ENCODE data around the gene RNF225. TPM values are rescaled to one million over a fixed set of nuclear protein-coding genes. Genes with fewer than 3 reads are reported as not detected.

The RNF225 gene
- polyA plus RNA-seq, 1 of the 3 experiments (the other 2 are of a cell fraction) = 0.13 TPM

DNA sequence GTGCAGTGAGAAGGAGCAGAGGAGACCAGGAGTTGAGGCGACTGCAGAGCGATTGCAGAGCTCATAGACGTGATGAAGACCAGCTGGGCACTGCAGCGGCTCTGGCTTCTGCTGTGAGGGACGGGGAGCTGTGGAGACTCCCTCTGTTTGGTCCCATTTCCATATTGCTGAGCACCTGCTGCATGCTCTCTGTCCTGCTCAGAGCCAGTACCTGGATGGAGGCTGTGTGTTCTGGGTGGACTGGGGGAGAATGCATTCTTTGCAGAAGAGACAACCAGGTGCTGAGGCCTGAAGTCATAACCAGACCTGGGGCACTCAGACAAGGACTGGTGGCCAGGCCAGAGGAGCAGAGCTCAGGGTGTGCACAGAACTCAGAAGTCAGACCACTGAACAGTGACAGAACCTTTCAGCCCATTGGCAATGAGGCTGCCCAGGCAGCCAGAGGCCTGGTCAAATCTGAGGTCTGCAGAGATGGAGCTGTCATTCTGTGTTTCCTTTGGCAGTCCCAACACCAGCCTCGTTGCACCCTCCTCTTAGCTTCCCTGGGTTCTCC is 40.9 kb upstream of the RNF225 start (continued):
- TF ChIP-seq, protein P1, sequence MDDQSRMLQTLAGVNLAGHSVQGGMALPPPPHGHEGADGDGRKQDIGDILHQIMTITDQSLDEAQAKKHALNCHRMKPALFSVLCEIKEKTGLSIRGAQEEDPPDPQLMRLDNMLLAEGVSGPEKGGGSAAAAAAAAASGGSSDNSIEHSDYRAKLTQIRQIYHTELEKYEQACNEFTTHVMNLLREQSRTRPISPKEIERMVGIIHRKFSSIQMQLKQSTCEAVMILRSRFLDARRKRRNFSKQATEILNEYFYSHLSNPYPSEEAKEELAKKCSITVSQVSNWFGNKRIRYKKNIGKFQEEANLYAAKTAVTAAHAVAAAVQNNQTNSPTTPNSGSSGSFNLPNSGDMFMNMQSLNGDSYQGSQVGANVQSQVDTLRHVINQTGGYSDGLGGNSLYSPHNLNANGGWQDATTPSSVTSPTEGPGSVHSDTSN (IDR thresholded peaks at IDR 0.05) = no peak
- TF ChIP-seq, protein P2, sequence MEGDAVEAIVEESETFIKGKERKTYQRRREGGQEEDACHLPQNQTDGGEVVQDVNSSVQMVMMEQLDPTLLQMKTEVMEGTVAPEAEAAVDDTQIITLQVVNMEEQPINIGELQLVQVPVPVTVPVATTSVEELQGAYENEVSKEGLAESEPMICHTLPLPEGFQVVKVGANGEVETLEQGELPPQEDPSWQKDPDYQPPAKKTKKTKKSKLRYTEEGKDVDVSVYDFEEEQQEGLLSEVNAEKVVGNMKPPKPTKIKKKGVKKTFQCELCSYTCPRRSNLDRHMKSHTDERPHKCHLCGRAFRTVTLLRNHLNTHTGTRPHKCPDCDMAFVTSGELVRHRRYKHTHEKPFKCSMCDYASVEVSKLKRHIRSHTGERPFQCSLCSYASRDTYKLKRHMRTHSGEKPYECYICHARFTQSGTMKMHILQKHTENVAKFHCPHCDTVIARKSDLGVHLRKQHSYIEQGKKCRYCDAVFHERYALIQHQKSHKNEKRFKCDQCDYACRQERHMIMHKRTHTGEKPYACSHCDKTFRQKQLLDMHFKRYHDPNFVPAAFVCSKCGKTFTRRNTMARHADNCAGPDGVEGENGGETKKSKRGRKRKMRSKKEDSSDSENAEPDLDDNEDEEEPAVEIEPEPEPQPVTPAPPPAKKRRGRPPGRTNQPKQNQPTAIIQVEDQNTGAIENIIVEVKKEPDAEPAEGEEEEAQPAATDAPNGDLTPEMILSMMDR (IDR thresholded peaks at IDR 0.05) = no peak
- no peak for TF ChIP-seq TAF1 (IDR thresholded peaks at IDR 0.05; ENCODE audit: borderline replicate concordance, low read depth, low read length)
- TF ChIP-seq, protein P3, sequence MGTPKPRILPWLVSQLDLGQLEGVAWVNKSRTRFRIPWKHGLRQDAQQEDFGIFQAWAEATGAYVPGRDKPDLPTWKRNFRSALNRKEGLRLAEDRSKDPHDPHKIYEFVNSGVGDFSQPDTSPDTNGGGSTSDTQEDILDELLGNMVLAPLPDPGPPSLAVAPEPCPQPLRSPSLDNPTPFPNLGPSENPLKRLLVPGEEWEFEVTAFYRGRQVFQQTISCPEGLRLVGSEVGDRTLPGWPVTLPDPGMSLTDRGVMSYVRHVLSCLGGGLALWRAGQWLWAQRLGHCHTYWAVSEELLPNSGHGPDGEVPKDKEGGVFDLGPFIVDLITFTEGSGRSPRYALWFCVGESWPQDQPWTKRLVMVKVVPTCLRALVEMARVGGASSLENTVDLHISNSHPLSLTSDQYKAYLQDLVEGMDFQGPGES (IDR thresholded peaks at IDR 0.05; ENCODE audit: low read depth, low read length) = no peak
- no peak for TF ChIP-seq TCF12 (IDR thresholded peaks at IDR 0.05)

DNA sequence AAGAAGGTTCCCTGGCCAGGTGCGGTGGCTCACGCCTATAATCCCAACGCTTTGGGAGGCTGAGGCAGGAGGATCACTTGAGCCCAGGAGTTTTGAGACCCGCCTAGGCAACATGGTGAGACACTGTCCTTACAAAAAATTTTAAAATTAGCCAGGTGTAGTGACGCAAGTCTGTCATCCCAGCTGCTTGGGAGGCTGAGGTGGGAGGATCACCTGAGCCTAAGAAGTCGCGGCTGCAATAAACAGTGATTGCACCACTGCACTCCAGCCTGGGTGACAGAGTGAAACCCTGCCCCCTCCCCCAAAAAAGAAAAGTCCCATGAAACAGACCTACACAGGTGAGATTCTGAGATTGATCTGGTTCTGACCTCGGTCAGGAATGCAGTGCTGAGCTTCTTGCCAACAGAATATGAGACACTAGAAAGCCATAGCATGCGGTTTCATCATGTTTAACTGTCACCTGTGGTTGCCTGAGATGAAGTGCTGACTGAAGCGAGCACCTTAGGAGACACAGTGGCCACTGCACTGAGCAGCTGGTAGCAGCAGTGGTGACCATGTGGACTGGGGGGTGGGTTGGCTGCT is 40.1 kb upstream of the RNF225 start:
- H3K27ac ChIP-seq (ENCODE audit: low read depth in 2 of 2, low read length in 1 of 2) = no peak overlapping the region
- no peak overlapping the region for H3K9ac ChIP-seq
- H3K9me3 ChIP-seq = no peaks in the 10 kb centered on the region
- no peak overlapping the region for H3K4me2 ChIP-seq
- 97% methylated on average over 9 of the region's 10 CpGs for WGBS (ENCODE audit: low lambda C conversion rate)
- H3F3A ChIP-seq (replicated peaks; ENCODE audit: insufficient read depth) = peaks cover 5% of the 10 kb centered on the region
- H3K79me2 ChIP-seq (ENCODE audit: insufficient read depth) = peaks cover 4% of the 10 kb centered on the region; the same call in 1 of the 2 replicates
- TF ChIP-seq GABPA (IDR thresholded peaks at IDR 0.05; ENCODE audit: low read depth) = no peak
- no peak for TF ChIP-seq RAD21 (IDR thresholded peaks at IDR 0.05; ENCODE audit: low read length)
- TF ChIP-seq, protein P4, sequence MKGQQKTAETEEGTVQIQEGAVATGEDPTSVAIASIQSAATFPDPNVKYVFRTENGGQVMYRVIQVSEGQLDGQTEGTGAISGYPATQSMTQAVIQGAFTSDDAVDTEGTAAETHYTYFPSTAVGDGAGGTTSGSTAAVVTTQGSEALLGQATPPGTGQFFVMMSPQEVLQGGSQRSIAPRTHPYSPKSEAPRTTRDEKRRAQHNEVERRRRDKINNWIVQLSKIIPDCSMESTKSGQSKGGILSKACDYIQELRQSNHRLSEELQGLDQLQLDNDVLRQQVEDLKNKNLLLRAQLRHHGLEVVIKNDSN (IDR thresholded peaks at IDR 0.05; ENCODE audit: borderline replicate concordance, low read depth) = no peak
- no peak for TF ChIP-seq EZH2phosphoT487 (IDR thresholded peaks at IDR 0.05; ENCODE audit: borderline replicate concordance, low read depth)
- no peak for TF ChIP-seq EP300 (IDR thresholded peaks at IDR 0.05; ENCODE audit: borderline replicate concordance in 1 of 2, low read depth in 1 of 2, low read length in 1 of 2)
- no peak for TF ChIP-seq SMC3 (IDR thresholded peaks at IDR 0.05; ENCODE audit: low read depth, low read length)
- TF ChIP-seq JUND (IDR thresholded peaks at IDR 0.05) = no peak
- no peak for TF ChIP-seq FOXM1 (IDR thresholded peaks at IDR 0.05; ENCODE audit: low read depth)
- TF ChIP-seq, protein P1 (IDR thresholded peaks at IDR 0.05) = no peak
- no peak for TF ChIP-seq SIN3A (IDR thresholded peaks at IDR 0.05; ENCODE audit: borderline replicate concordance, low read depth, low read length)
- TF ChIP-seq, protein P3 (IDR thresholded peaks at IDR 0.05; ENCODE audit: low read depth, low read length) = no peak
- no peak for TF ChIP-seq TCF12 (IDR thresholded peaks at IDR 0.05)
- TF ChIP-seq, protein P5, sequence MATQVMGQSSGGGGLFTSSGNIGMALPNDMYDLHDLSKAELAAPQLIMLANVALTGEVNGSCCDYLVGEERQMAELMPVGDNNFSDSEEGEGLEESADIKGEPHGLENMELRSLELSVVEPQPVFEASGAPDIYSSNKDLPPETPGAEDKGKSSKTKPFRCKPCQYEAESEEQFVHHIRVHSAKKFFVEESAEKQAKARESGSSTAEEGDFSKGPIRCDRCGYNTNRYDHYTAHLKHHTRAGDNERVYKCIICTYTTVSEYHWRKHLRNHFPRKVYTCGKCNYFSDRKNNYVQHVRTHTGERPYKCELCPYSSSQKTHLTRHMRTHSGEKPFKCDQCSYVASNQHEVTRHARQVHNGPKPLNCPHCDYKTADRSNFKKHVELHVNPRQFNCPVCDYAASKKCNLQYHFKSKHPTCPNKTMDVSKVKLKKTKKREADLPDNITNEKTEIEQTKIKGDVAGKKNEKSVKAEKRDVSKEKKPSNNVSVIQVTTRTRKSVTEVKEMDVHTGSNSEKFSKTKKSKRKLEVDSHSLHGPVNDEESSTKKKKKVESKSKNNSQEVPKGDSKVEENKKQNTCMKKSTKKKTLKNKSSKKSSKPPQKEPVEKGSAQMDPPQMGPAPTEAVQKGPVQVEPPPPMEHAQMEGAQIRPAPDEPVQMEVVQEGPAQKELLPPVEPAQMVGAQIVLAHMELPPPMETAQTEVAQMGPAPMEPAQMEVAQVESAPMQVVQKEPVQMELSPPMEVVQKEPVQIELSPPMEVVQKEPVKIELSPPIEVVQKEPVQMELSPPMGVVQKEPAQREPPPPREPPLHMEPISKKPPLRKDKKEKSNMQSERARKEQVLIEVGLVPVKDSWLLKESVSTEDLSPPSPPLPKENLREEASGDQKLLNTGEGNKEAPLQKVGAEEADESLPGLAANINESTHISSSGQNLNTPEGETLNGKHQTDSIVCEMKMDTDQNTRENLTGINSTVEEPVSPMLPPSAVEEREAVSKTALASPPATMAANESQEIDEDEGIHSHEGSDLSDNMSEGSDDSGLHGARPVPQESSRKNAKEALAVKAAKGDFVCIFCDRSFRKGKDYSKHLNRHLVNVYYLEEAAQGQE (IDR thresholded peaks at IDR 0.05; ENCODE audit: low read depth, low read length) = no peak
- TF ChIP-seq RFX5 (IDR thresholded peaks at IDR 0.05; ENCODE audit: low read length) = no peak
- H3K4me1 ChIP-seq (ENCODE audit: control insufficient read depth in 1 of 2, insufficient read depth in 2 of 2, low read depth in 1 of 2, low read length in 1 of 2) = no peaks in the 10 kb centered on the region
- DNase-seq = no peak
- H3K9me2 ChIP-seq = no peaks in the 10 kb centered on the region
- CTCF ChIA-PET = no interaction called here
- H3K27me3 ChIP-seq (ENCODE audit: insufficient read depth) = no peaks in the 10 kb centered on the region
- H4K20me1 ChIP-seq (ENCODE audit: insufficient read depth) = no peaks in the 10 kb centered on the region
- peaks cover 0 to 2% of the 10 kb centered on the region in 2 experiments for H3K36me3 ChIP-seq (replicated peaks in 1 of 2; ENCODE audit: control insufficient read depth in 1 of 2, insufficient read depth in 2 of 2, low read length in 1 of 2)
- POLR2A ChIA-PET = interaction anchor here (1.4 to 3.6 kb wide), 2 partner anchors 7 to 9 kb away, joined by 3 to 18 read pairs; partner anchors contain the start of gene ZNF497
- H3K4me3 ChIP-seq (ENCODE audit: low read depth in 2 of 2, low read length in 1 of 2) = no peak overlapping the region
- no peak overlapping the region for H2AFZ ChIP-seq (ENCODE audit: low read depth)

Data from SK-N-SH (cell line).